HCT116 (cell line): ENCODE results near the gene MAP3K20.

ENCODE experiments used
- CTCF ChIP-seq, 3 experiments: fragments of 200-600 bp in 1 of 3; sonication (generic) in 1 of 3; IDR thresholded peaks in 2 of 3; conservative IDR thresholded peaks in 1 of 3; 2 replicates each; pipeline ENCODE4 v1.5.1; 2012 to 2017; ENCODE audit warnings: low read depth in 2 of 3, low read length in 2 of 3, antibody characterized with exemption in 1 of 3, borderline replicate concordance in 1 of 3, control low read depth in 1 of 3, mild to moderate bottlenecking in 1 of 3, mixed read lengths in 1 of 3, mixed run types in 1 of 3, moderate library complexity in 1 of 3; ENCODE audit not compliant: insufficient read depth in 1 of 3
- EZH2 ChIP-seq: fragments of 200-600 bp; sonication (generic); IDR thresholded peaks from 2 replicates; pipeline ENCODE4 v1.6.1; 2017; ENCODE audit warnings: antibody characterized with exemption, mixed run types
- POLR2AphosphoS5 ChIP-seq: IDR thresholded peaks from 2 replicates; pipeline ENCODE4 v1.6.1; 2011; ENCODE audit warnings: mild to moderate bottlenecking, low read depth, low read length, moderate library complexity
- RAD21 ChIP-seq: IDR thresholded peaks from 2 replicates; pipeline ENCODE4 v1.6.1; 2012; ENCODE audit warnings: low read depth, mild to moderate bottlenecking
- SIN3A ChIP-seq: IDR thresholded peaks from 2 replicates; pipeline ENCODE4 v1.6.1; 2012; ENCODE audit warnings: low read depth

- TF ChIP-seq POLR2AphosphoS5 (no peak), SIN3A (no peak), CTCF (IDR thresholded peaks at IDR 0.05 in 2 of 3, conservative IDR thresholded peaks at IDR 0.05 in 1 of 3; ENCODE audit: borderline replicate concordance in 1 of 3, insufficient read depth in 1 of 3, low read depth in 2 of 3, low read length in 2 of 3) (no peak), EZH2 (no peak), RAD21 (no peak)
Measured at GRCh38 chr2:173056705-173057364, 18.8 kb upstream of the MAP3K20 start.
